ENCODE data around the gene PIGX.
A peak's percentile ranks its signal among the peaks of the same experiment; 100 is the strongest.

PIGX gene

DNA sequence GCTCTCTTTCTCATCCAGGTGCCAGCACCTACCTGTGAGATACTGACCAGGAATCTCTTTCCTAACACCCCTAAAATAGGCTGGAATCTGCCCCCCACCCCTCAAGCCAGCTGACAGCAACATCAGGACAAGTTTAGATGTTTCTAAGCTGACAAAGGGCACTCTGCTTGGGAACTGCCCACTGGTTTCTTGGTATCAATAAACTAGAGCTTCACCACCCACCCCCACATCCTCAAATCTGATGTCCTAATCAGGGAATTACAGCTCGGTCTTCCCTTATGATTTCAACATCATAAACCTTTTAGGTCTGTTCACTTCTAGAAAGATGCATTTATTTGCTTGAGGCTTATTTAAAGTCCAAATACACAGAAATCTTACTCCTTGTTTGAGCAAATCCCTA, 34.8 kb upstream of the PIGX start:
- no peak overlapping the region for H3K4me3 ChIP-seq (ENCODE audit: low read depth, low read length)
- TF ChIP-seq POLR2A (IDR thresholded peaks at IDR 0.05; ENCODE audit: extremely low read depth, insufficient read length) (no peak), CTCF (IDR thresholded peaks at IDR 0.05; ENCODE audit: low read depth, low read length) (no peak), MAX (IDR thresholded peaks at IDR 0.05; ENCODE audit: low read depth, low read length) (no peak), MYC (IDR thresholded peaks at IDR 0.05; ENCODE audit: low read depth, low read length) (no peak)
- DNase-seq (ENCODE audit: low read depth), result no peak

- no peak overlapping the region for H3K4me3 ChIP-seq (ENCODE audit: low read depth, low read length)
- TF ChIP-seq CTCF (IDR thresholded peaks at IDR 0.05; ENCODE audit: low read depth, low read length) (no peak), MYC (IDR thresholded peaks at IDR 0.05; ENCODE audit: low read depth, low read length) (no peak), MAX (IDR thresholded peaks at IDR 0.05; ENCODE audit: low read depth, low read length) (no peak), POLR2A (IDR thresholded peaks at IDR 0.05; ENCODE audit: extremely low read depth, insufficient read length) (no peak)
- DNase-seq (ENCODE audit: low read depth), result no peak
Observed at GRCh38 chr3:196677931-196678330, 34.2 kb upstream of the PIGX start.

- DNase-seq (ENCODE audit: low read depth), result peak; percentile 94
- TF ChIP-seq POLR2A (IDR thresholded peaks at IDR 0.05; ENCODE audit: extremely low read depth, insufficient read length) (no peak), MAX (IDR thresholded peaks at IDR 0.05; ENCODE audit: low read depth, low read length) (peak; percentile 92), CTCF (IDR thresholded peaks at IDR 0.05; ENCODE audit: low read depth, low read length) (peak; percentile 80), MYC (IDR thresholded peaks at IDR 0.05; ENCODE audit: low read depth, low read length) (peak; percentile 95)
- H3K4me3 ChIP-seq (ENCODE audit: low read depth, low read length), result no peak overlapping the region
Observed at GRCh38 chr3:196684548-196685407, 27.4 kb upstream of the PIGX start.

DNA sequence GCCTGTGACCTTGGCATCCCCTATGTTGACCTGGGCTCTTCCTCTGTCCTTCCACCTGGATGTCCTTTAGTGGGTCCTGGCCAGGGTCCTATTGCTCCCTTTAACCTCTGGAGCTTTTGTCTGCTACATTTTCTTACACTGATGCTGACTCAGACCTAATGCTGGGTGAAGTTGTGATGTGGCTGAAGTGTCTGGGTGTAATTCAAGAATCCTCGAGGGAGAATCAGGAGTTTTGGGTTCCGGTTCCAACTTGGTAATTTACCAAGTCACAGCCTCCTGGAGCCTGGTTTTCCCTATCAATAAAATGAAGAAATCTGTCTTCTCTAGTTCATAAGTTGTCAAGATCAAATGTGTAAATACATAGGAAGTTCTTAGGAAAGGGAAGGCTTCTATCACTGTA, 25.7 kb upstream of the PIGX start:
- TF ChIP-seq POLR2A (IDR thresholded peaks at IDR 0.05; ENCODE audit: extremely low read depth, insufficient read length) (no peak), MYC (IDR thresholded peaks at IDR 0.05; ENCODE audit: low read depth, low read length) (no peak), CTCF (IDR thresholded peaks at IDR 0.05; ENCODE audit: low read depth, low read length) (no peak), MAX (IDR thresholded peaks at IDR 0.05; ENCODE audit: low read depth, low read length) (no peak)

DNA sequence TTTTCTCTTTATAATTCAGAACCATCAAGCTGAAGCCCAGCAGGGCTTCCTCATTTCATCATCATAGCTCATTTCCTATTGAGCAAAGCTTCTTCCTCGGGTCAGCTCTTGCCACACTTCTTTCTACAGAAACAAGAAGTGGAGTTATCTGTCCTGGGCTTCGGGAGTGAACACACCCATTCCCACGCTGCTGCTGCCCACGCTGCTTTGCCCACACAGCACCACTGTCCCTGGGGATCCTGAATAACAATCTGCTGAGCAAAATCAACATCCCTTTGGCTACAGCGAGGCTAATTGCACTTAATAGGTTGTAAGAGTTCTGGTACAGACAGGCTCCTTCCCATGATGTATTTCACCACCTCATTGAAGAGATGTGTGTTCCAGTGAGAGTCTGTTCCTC, 23.8 kb upstream of the PIGX start:
- TF ChIP-seq CTCF (IDR thresholded peaks at IDR 0.05; ENCODE audit: low read depth, low read length) (no peak), MYC (IDR thresholded peaks at IDR 0.05; ENCODE audit: low read depth, low read length) (peak; percentile 95), MAX (IDR thresholded peaks at IDR 0.05; ENCODE audit: low read depth, low read length) (peak; percentile 88), POLR2A (IDR thresholded peaks at IDR 0.05; ENCODE audit: extremely low read depth, insufficient read length) (no peak)
- H3K4me3 ChIP-seq (ENCODE audit: low read depth, low read length), result peak overlapping the region; percentile 34
- peak; percentile 98 for DNase-seq (ENCODE audit: low read depth)

More for the DNA sequence above, 25.7 kb upstream of the PIGX start:
- H3K4me3 ChIP-seq (ENCODE audit: low read depth, low read length), result no peak overlapping the region
- peak; percentile 43 for DNase-seq (ENCODE audit: low read depth)

Measured in NB4 (cell line).